IMR-90 (cell line): ENCODE data around the gene RTN4RL2.

Source experiments
- BHLHE40 ChIP-seq: fragments of 150-350 bp; IDR thresholded peaks from 2 replicates; pipeline ENCODE4 v1.6.1; 2016; ENCODE audit warnings: mild to moderate bottlenecking, low read depth, low read length
- CEBPB ChIP-seq: IDR thresholded peaks from 2 replicates; pipeline ENCODE4 v1.6.1; 2012; ENCODE audit warnings: low read depth, low read length, improper control_type of control experiment
- FOS ChIP-seq: fragments of 150-350 bp; IDR thresholded peaks from 2 replicates; pipeline ENCODE4 v1.6.1; 2016; ENCODE audit warnings: low read depth, low read length
- MXI1 ChIP-seq: IDR thresholded peaks from 2 replicates; pipeline ENCODE4 v1.6.1; 2012; ENCODE audit warnings: low read depth, mild to moderate bottlenecking, low read length, moderate library complexity, borderline replicate concordance
- NFE2L2 ChIP-seq: fragments of 150-350 bp; IDR thresholded peaks from 2 replicates; pipeline ENCODE4 v1.6.1; 2016; ENCODE audit warnings: low read depth, mild to moderate bottlenecking, low read length
- POLR2A ChIP-seq: IDR thresholded peaks from 2 replicates; pipeline ENCODE4 v1.6.1; 2012; ENCODE audit warnings: mild to moderate bottlenecking, low read depth, low read length
- RAD21 ChIP-seq: IDR thresholded peaks from 2 replicates; pipeline ENCODE4 v1.6.1; 2012; ENCODE audit warnings: low read length, improper control_type of control experiment
- RCOR1 ChIP-seq: IDR thresholded peaks from 2 replicates; pipeline ENCODE4 v1.6.1; 2012; ENCODE audit warnings: mild to moderate bottlenecking, low read length, improper control_type of control experiment; ENCODE audit not compliant: insufficient replicate concordance
- RFX5 ChIP-seq: IDR thresholded peaks from 2 replicates; pipeline ENCODE4 v1.8.0; 2012; ENCODE audit warnings: low read depth, mild to moderate bottlenecking, low read length, moderate library complexity
- SMC3 ChIP-seq: fragments of 150-350 bp; IDR thresholded peaks from 2 replicates; pipeline ENCODE4 v1.6.1; 2016; ENCODE audit warnings: low read depth, mild to moderate bottlenecking, antibody characterized with exemption, low read length, moderate library complexity
- TF ChIP-seq, protein P1 (sequence below): conservative IDR thresholded peaks from 2 replicates; pipeline ENCODE4 v1.5.1; 2012; ENCODE audit warnings: mild to moderate bottlenecking, low read depth, low read length, improper control_type of control experiment
- TF ChIP-seq, protein P2 (sequence below): fragments of 150-350 bp; IDR thresholded peaks from 2 replicates; pipeline ENCODE4 v1.6.1; 2017; ENCODE audit warnings: mild to moderate bottlenecking, antibody characterized with exemption, low read length, low read depth
- TF ChIP-seq, protein P3 (sequence below): fragments of 150-350 bp; IDR thresholded peaks from 2 replicates; pipeline ENCODE4 v1.6.1; 2016; ENCODE audit warnings: low read depth, mild to moderate bottlenecking, low read length, moderate library complexity, borderline replicate concordance

DNA sequence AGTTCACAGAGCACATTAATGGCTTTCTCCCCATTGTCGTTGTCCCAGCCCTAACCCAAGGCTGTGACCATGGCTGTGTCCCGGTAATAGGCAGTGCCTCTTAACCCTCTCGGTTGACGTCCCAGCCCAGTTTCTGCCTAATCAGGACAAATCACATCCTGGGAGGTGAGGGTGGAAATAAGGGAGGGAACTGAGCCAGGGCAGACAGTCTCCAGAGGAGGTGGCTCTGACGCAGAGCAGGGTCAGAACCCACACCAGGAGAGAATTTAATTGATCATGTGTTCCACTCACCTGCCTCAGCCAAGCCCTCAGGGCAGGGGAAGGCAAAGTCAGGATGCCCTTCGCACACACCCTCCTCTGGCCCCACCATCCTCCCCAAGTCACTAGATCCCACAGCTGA is 38.2 kb downstream of the RTN4RL2 start:
- TF ChIP-seq, protein P1, sequence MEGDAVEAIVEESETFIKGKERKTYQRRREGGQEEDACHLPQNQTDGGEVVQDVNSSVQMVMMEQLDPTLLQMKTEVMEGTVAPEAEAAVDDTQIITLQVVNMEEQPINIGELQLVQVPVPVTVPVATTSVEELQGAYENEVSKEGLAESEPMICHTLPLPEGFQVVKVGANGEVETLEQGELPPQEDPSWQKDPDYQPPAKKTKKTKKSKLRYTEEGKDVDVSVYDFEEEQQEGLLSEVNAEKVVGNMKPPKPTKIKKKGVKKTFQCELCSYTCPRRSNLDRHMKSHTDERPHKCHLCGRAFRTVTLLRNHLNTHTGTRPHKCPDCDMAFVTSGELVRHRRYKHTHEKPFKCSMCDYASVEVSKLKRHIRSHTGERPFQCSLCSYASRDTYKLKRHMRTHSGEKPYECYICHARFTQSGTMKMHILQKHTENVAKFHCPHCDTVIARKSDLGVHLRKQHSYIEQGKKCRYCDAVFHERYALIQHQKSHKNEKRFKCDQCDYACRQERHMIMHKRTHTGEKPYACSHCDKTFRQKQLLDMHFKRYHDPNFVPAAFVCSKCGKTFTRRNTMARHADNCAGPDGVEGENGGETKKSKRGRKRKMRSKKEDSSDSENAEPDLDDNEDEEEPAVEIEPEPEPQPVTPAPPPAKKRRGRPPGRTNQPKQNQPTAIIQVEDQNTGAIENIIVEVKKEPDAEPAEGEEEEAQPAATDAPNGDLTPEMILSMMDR, result no peak
- no peak for TF ChIP-seq POLR2A
- TF ChIP-seq SMC3, result no peak
- TF ChIP-seq, protein P2, sequence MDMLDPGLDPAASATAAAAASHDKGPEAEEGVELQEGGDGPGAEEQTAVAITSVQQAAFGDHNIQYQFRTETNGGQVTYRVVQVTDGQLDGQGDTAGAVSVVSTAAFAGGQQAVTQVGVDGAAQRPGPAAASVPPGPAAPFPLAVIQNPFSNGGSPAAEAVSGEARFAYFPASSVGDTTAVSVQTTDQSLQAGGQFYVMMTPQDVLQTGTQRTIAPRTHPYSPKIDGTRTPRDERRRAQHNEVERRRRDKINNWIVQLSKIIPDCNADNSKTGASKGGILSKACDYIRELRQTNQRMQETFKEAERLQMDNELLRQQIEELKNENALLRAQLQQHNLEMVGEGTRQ, result no peak
- TF ChIP-seq, protein P3, sequence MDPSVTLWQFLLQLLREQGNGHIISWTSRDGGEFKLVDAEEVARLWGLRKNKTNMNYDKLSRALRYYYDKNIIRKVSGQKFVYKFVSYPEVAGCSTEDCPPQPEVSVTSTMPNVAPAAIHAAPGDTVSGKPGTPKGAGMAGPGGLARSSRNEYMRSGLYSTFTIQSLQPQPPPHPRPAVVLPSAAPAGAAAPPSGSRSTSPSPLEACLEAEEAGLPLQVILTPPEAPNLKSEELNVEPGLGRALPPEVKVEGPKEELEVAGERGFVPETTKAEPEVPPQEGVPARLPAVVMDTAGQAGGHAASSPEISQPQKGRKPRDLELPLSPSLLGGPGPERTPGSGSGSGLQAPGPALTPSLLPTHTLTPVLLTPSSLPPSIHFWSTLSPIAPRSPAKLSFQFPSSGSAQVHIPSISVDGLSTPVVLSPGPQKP, result no peak
- no peak for TF ChIP-seq RAD21
- no peak for TF ChIP-seq CEBPB
- TF ChIP-seq NFE2L2, result no peak
- no peak for TF ChIP-seq MXI1
- TF ChIP-seq RCOR1, result no peak
- no peak for TF ChIP-seq RFX5
- TF ChIP-seq FOS, result no peak
- no peak for TF ChIP-seq BHLHE40
